HEK293T (cell line): Measurements from ENCODE around the gene ITGB5.

ENCODE experiments used
- ARNT ChIP-seq: fragments of 450-650 bp; IDR thresholded peaks from 2 replicates; pipeline ENCODE4 v1.6.1; 2017; ENCODE audit warnings: mild to moderate bottlenecking
- CTBP1 ChIP-seq: fragments of 450-650 bp; IDR thresholded peaks from 2 replicates; pipeline ENCODE4 v1.6.1; 2016; ENCODE audit warnings: borderline replicate concordance
- ELF4 ChIP-seq: fragments of 450-650 bp; IDR thresholded peaks from 2 replicates; pipeline ENCODE4 v1.6.1; 2017; ENCODE audit warnings: antibody characterized with exemption
- FOXK2 ChIP-seq: fragments of 450-650 bp; IDR thresholded peaks from 2 replicates; pipeline ENCODE4 v1.6.1; 2016; ENCODE audit warnings: mild to moderate bottlenecking
- FOXM1 ChIP-seq: fragments of 450-650 bp; IDR thresholded peaks from 2 replicates; pipeline ENCODE4 v1.6.1; 2017; ENCODE audit warnings: mild to moderate bottlenecking, borderline replicate concordance
- HDGF ChIP-seq: fragments of 450-650 bp; IDR thresholded peaks from 2 replicates; pipeline ENCODE4 v1.6.1; 2017; ENCODE audit warnings: antibody characterized with exemption, borderline replicate concordance
- L3MBTL2 ChIP-seq: fragments of 450-650 bp; conservative IDR thresholded peaks from 2 replicates; pipeline ENCODE4 v1.6.1; 2016; ENCODE audit warnings: mild to moderate bottlenecking
- SP1 ChIP-seq: fragments of 450-650 bp; IDR thresholded peaks from 2 replicates; pipeline ENCODE4 v1.6.1; 2017
- SUZ12 ChIP-seq: fragments of 450-650 bp; IDR thresholded peaks from 2 replicates; pipeline ENCODE4 v1.6.1; 2016; ENCODE audit warnings: mild to moderate bottlenecking
- TARDBP ChIP-seq: fragments of 450-650 bp; IDR thresholded peaks from 2 replicates; pipeline ENCODE4 v1.6.1; 2016
- ZNF384 ChIP-seq: fragments of 450-650 bp; IDR thresholded peaks from 2 replicates; pipeline ENCODE4 v1.6.1; 2016

- TF ChIP-seq TARDBP = no peak
- TF ChIP-seq SP1 = no peak
- TF ChIP-seq HDGF = no peak
- no peak for TF ChIP-seq ZNF384
- TF ChIP-seq SUZ12 = no peak
- TF ChIP-seq ARNT = no peak
- TF ChIP-seq FOXK2 = no peak
- no peak for TF ChIP-seq ELF4
- no peak for TF ChIP-seq FOXM1
- TF ChIP-seq L3MBTL2 = no peak
- TF ChIP-seq CTBP1 = no peak
Observed at GRCh38 chr3:124826703-124827102, 60.5 kb downstream of the ITGB5 start.
